A549 (cell line): Measurements from ENCODE around the gene SSC5D. TPM values are rescaled to one million over a fixed set of nuclear protein-coding genes. Genes with fewer than 3 reads are reported as not detected.

Experiments
- ATAC-seq, 2 experiments: fragments of 200-7000 bp in 1 of 2; fragments of >200 bp in 1 of 2; cut with Nextera tagmentation in 1 of 2; cut with Tn5 transposase in 1 of 2; 3 replicates each; pipeline versions ENCODE4 v1.8.0 to v1.9.1; 2018 to 2020; ENCODE audit warnings: mild to moderate bottlenecking in 1 of 2, moderate library complexity in 1 of 2
- CTCF ChIA-PET: fragments of 300-600 bp; sonication (Branson Sonifier 250); formaldehyde crosslinking; extraction: SDS; loops from one replicate; lab custom pipeline; 2021; ENCODE audit warnings: antibody characterized with exemption, inconsistent platforms; lab: Yijun Ruan, JAX
- POLR2A ChIA-PET: fragments of 350-600 bp; formaldehyde crosslinking; extraction: SDS; loops from one replicate; lab custom pipeline; 2021; ENCODE audit warnings: antibody characterized with exemption, inconsistent platforms; lab: Yijun Ruan, JAX
- DNase-seq, 2 experiments: peaks; one replicate each; pipeline versions ENCODE4 v3.0.0 to v3.0.0-alpha.2; 2011 to 2016; ENCODE audit warnings: low read depth in 1 of 2, low spot score in 1 of 2
- FAIRE-seq: peaks from 2 replicates; lab custom pipeline; 2011; peaks lifted over from hg19 to GRCh38; lab: Jason Lieb, UNC
- H3K27ac ChIP-seq, 2 experiments: fragments of >200 bp; sonication (Bioruptor Twin); formaldehyde crosslinking; 3 replicates each; pipeline ENCODE4 v1.5.1; 2016 to 2017
- H3K4me1 ChIP-seq: fragments of >200 bp; sonication (Bioruptor Twin); formaldehyde crosslinking; 3 replicates; pipeline ENCODE4 v1.6.1; 2016
- H3K4me2 ChIP-seq: fragments of >200 bp; sonication (Bioruptor Twin); formaldehyde crosslinking; 3 replicates; pipeline ENCODE4 v1.6.1; 2016
- H3K4me3 ChIP-seq: fragments of >200 bp; sonication (Bioruptor Twin); formaldehyde crosslinking; 3 replicates; pipeline ENCODE4 v1.5.1; 2016
- H3K9me3 ChIP-seq: fragments of >200 bp; sonication (Bioruptor Twin); formaldehyde crosslinking; 3 replicates; pipeline ENCODE4 v1.6.1; 2016
- CBX2 ChIP-seq: fragments of 200-600 bp; sonication (generic); IDR thresholded peaks from 2 replicates; pipeline ENCODE4 v1.6.1; 2016; ENCODE audit warnings: low read depth, mild to moderate bottlenecking, borderline replicate concordance
- CHD4 ChIP-seq: fragments of 200-600 bp; sonication (generic); IDR thresholded peaks from 2 replicates; pipeline ENCODE4 v1.6.1; 2016; ENCODE audit warnings: antibody characterized with exemption, mild to moderate bottlenecking, borderline replicate concordance
- EHF ChIP-seq: fragments of 250-450 bp; sonication (Bioruptor Pico); IDR thresholded peaks from 2 replicates; pipeline ENCODE4 v1.5.0; 2020; ENCODE audit warnings: mild to moderate bottlenecking
- ELK1 ChIP-seq: fragments of 150-350 bp; IDR thresholded peaks from 2 replicates; pipeline ENCODE4 v1.6.1; 2014; ENCODE audit warnings: low read depth, mild to moderate bottlenecking, low read length
- EP300 ChIP-seq, 2 experiments: fragments of >200 bp; sonication (Bioruptor Twin); formaldehyde crosslinking; IDR thresholded peaks; 2 replicates in 1 of 2; 3 replicates in 1 of 2; pipeline ENCODE4 v1.6.1; 2016 to 2017
- FOXS1 ChIP-seq: fragments of 250-450 bp; sonication (Bioruptor Pico); IDR thresholded peaks from 2 replicates; pipeline ENCODE4 v1.5.0; 2020; ENCODE audit warnings: mild to moderate bottlenecking, moderate library complexity
- GATA3 ChIP-seq: IDR thresholded peaks from 2 replicates; pipeline ENCODE4 v1.6.1; 2012; ENCODE audit warnings: borderline replicate concordance
- HOXA7 ChIP-seq: fragments of 250-450 bp; sonication (Bioruptor Pico); IDR thresholded peaks from 2 replicates; pipeline ENCODE4 v1.5.0; 2020; ENCODE audit warnings: mild to moderate bottlenecking, moderate library complexity
- HOXB13 ChIP-seq: fragments of 250-450 bp; sonication (Bioruptor Pico); IDR thresholded peaks from 2 replicates; pipeline ENCODE4 v1.5.0; 2020; ENCODE audit warnings: low read depth, mild to moderate bottlenecking, moderate library complexity
- HOXB5 ChIP-seq: fragments of 250-450 bp; sonication (Bioruptor Pico); IDR thresholded peaks from 2 replicates; pipeline ENCODE4 v1.5.0; 2020; ENCODE audit warnings: mild to moderate bottlenecking, moderate library complexity
- JUN ChIP-seq, 2 experiments: fragments of >200 bp; sonication (Bioruptor Twin); formaldehyde crosslinking; IDR thresholded peaks; 2 replicates in 1 of 2; 3 replicates in 1 of 2; pipeline ENCODE4 v1.6.1; 2016 to 2017
- JUNB ChIP-seq: fragments of >200 bp; sonication (Bioruptor Twin); formaldehyde crosslinking; IDR thresholded peaks from 2 replicates; pipeline ENCODE4 v1.6.1; 2016
- KDM1A ChIP-seq: fragments of 200-600 bp; sonication (generic); IDR thresholded peaks from 2 replicates; pipeline ENCODE4 v1.6.1; 2016; ENCODE audit warnings: low read depth, mild to moderate bottlenecking
- MAFK ChIP-seq: fragments of 450-650 bp; IDR thresholded peaks from 2 replicates; pipeline ENCODE4 v1.6.1; 2014; ENCODE audit not compliant: partially characterized antibody
- MAZ ChIP-seq: fragments of 150-350 bp; IDR thresholded peaks from 2 replicates; pipeline ENCODE4 v1.6.1; 2014; ENCODE audit warnings: antibody characterized with exemption, low read depth, low read length, borderline replicate concordance
- MYC ChIP-seq: IDR thresholded peaks from 2 replicates; pipeline ENCODE4 v1.6.1; 2012; ENCODE audit warnings: mild to moderate bottlenecking, inconsistent platforms, low read length, improper control_type of control experiment, borderline replicate concordance
- NFE2L2 ChIP-seq: fragments of 150-350 bp; conservative IDR thresholded peaks from 2 replicates; pipeline ENCODE4 v1.6.1; 2014; ENCODE audit warnings: low read length
- NPAS2 ChIP-seq: fragments of 250-450 bp; sonication (Bioruptor Pico); IDR thresholded peaks from 2 replicates; pipeline ENCODE4 v1.8.0; 2022; ENCODE audit warnings: mild to moderate bottlenecking, moderate library complexity, borderline replicate concordance
- PHF8 ChIP-seq: fragments of 200-600 bp; sonication (generic); IDR thresholded peaks from 2 replicates; pipeline ENCODE4 v1.6.1; 2016; ENCODE audit warnings: low read depth, mild to moderate bottlenecking, antibody characterized with exemption, moderate library complexity, borderline replicate concordance
- POLR2AphosphoS2 ChIP-seq: conservative IDR thresholded peaks from 2 replicates; pipeline ENCODE4 v1.6.1; 2012; ENCODE audit warnings: low read length, improper control_type of control experiment, inconsistent platforms
- RAD21 ChIP-seq, 2 experiments: fragments of >200 bp in 1 of 2; sonication (Bioruptor Twin) in 1 of 2; formaldehyde crosslinking in 1 of 2; IDR thresholded peaks in 1 of 2; conservative IDR thresholded peaks in 1 of 2; 2 replicates in 1 of 2; 3 replicates in 1 of 2; pipeline ENCODE4 v1.6.1; 2012 to 2018; ENCODE audit warnings: inconsistent platforms in 1 of 2
- RARB ChIP-seq: fragments of 250-450 bp; sonication (Bioruptor Pico); IDR thresholded peaks from 2 replicates; pipeline ENCODE4 v1.8.0; 2021; ENCODE audit warnings: mild to moderate bottlenecking, moderate library complexity
- RCOR1 ChIP-seq: fragments of 150-350 bp; IDR thresholded peaks from 2 replicates; pipeline ENCODE4 v1.6.1; 2014; ENCODE audit warnings: antibody characterized with exemption, low read length, low read depth
- SMC3 ChIP-seq: fragments of >200 bp; sonication (Bioruptor Twin); formaldehyde crosslinking; IDR thresholded peaks from 3 replicates; pipeline ENCODE4 v1.6.1; 2018; ENCODE audit warnings: inconsistent platforms
- SREBF2 ChIP-seq: fragments of 450-650 bp; IDR thresholded peaks from 2 replicates; pipeline ENCODE4 v1.6.1; 2014; ENCODE audit warnings: mild to moderate bottlenecking, moderate library complexity
- TFCP2L1 ChIP-seq: fragments of 250-450 bp; sonication (Bioruptor Pico); IDR thresholded peaks from 2 replicates; pipeline ENCODE4 v1.5.0; 2021; ENCODE audit warnings: mild to moderate bottlenecking
- TP53 ChIP-seq: fragments of 250-450 bp; sonication (Bioruptor Pico); IDR thresholded peaks from 2 replicates; pipeline ENCODE4 v1.5.0; 2021; ENCODE audit warnings: mild to moderate bottlenecking, moderate library complexity
- ZSCAN20 ChIP-seq: fragments of 250-450 bp; sonication (Bioruptor Pico); IDR thresholded peaks from 2 replicates; pipeline ENCODE4 v1.8.0; 2022; ENCODE audit warnings: mild to moderate bottlenecking, moderate library complexity
- WGBS: methylation state at CpG from one replicate; pipeline ENCODE4 v1.1.6; 2017; ENCODE audit errors: missing lambda C conversion rate; 5-methylcytosine and 5-hydroxymethylcytosine counted together
- polyA plus RNA-seq, 4 experiments: library from polyadenylated mRNA; depleted of rRNA in 3 of 4; stranded (reverse); fragments of >200 nt; fragmentation: RNase III in 1 of 4; extraction: RNeasy Plus Mini Kit Qiagen cat#74134 plus additional on column Dnase treatment in 1 of 4; gene quantifications; 2 replicates in 3 of 4; 3 replicates in 1 of 4; pipeline ENCODE4 v1.2.3, GENCODE V29; 2011 to 2017
- TF ChIP-seq, protein P1 (sequence below): fragments of >200 bp; sonication (Bioruptor Twin); formaldehyde crosslinking; IDR thresholded peaks from 2 replicates; pipeline ENCODE4 v1.6.1; 2016
- TF ChIP-seq, protein P2 (sequence below): IDR thresholded peaks from 2 replicates; pipeline ENCODE4 v1.6.1; 2012

The SSC5D gene
- polyA plus RNA-seq, 2 of the 4 experiments (the other 2 are of a cell fraction) = 0.22 to 1.5 TPM

DNA sequence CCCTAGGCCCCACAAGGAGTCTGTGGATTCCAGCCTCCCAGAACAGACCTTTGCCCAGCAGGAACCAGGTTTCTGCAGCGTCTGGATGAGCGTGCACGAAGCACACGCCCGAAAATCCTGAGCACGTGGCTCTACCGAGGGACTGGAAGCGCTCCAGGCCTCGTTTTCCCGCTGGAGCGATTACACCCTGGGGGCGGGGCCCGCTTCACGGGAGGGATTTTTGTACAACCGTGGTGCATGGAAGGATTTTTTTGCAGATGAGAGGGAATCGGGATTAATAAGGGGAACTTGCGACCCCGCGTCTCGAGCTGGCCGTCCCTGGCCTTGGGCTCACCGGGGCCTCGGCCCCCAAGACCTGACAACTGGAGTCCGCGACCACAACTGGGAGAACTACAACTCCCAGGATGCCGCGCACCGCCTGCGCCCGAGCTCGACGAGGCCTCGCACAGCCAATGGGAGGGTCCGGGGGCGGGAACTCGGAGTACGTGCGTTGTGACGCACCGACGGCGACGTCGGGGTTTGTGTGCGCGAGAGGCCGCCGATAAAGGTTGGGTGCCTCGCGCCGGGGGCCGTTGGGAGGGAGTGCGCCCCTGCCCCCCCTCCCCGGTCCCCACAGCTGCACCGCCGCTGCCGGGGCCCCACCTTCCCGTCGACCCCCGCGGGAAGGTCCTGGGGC, 12.0 kb upstream of the SSC5D start, which contains the start of gene ZNF628 (continued):
- peak; percentile 80; the same call in 1 of the 2 replicates for TF ChIP-seq TFCP2L1
- no peak for TF ChIP-seq HOXA7 (CRISPR knock-in tag)
- TF ChIP-seq, protein P1, sequence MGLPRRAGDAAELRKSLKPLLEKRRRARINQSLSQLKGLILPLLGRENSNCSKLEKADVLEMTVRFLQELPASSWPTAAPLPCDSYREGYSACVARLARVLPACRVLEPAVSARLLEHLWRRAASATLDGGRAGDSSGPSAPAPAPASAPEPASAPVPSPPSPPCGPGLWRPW = no peak
- no peak for TF ChIP-seq EP300 (IDR thresholded peaks at IDR 0.05)
- no peak for TF ChIP-seq CBX2
- TF ChIP-seq SREBF2 = no peak
- peak; percentile 98 for TF ChIP-seq HOXB13 (CRISPR knock-in tag)
- TF ChIP-seq RCOR1 = no peak
- no peak for TF ChIP-seq ELK1
- peak; percentile 96 for TF ChIP-seq TP53 (CRISPR knock-in tag)
- TF ChIP-seq HOXB5 (CRISPR knock-in tag) = peak; percentile 97
- TF ChIP-seq MAFK = peak; percentile 26
- peak; percentile 93 for TF ChIP-seq MYC
- TF ChIP-seq SMC3 = no peak
- TF ChIP-seq JUN (IDR thresholded peaks at IDR 0.05) = peak; percentile 28 to 88; a peak in 4 of 5 replicates
- no peak for TF ChIP-seq RAD21 (conservative IDR thresholded peaks at IDR 0.05 in 1 of 2, IDR thresholded peaks at IDR 0.05 in 1 of 2)
- no peak; the same call in 1 of the 2 replicates for TF ChIP-seq GATA3
- peak; percentile 96 for TF ChIP-seq EHF (CRISPR knock-in tag)
- peak; percentile 70; the same call in 1 of the 2 replicates for TF ChIP-seq RARB (CRISPR knock-in tag)
- peak; percentile 73 for TF ChIP-seq PHF8
- TF ChIP-seq MAZ = 0 out of 2 replicates have a peak, but pooled peaks have one; percentile 23
- peak; percentile 84 for TF ChIP-seq NPAS2 (CRISPR knock-in tag)
- TF ChIP-seq NFE2L2 = no peak
- TF ChIP-seq, protein P2, sequence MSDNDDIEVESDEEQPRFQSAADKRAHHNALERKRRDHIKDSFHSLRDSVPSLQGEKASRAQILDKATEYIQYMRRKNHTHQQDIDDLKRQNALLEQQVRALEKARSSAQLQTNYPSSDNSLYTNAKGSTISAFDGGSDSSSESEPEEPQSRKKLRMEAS = peak; percentile 100
- TF ChIP-seq ZSCAN20 (CRISPR knock-in tag) = peak; percentile 84
- peak; percentile 90 for TF ChIP-seq FOXS1 (CRISPR knock-in tag)
- no peak for TF ChIP-seq POLR2AphosphoS2
- TF ChIP-seq CHD4 = no peak
- no peak for TF ChIP-seq JUNB
- TF ChIP-seq KDM1A = no peak

DNA sequence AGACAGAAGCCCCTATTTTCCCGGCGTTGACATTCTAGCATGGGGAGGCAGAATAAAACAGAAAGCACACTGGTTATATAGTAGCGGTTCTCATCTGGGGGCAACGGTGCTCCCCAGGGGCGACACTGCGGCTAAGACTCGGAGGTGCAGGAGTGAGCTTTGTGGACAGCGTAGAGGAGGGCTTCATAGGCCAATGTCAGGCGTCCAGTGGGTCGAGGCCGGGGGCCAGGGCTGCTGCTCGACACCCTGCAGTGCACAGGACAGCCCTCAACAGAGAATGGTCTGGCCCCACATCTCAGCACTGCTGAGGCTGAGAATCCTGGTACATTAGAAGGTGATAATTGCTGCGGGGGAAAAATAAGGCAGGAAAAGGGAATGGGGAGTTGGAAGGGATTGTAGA, 10.3 kb upstream of the SSC5D start:
- TF ChIP-seq TP53 (CRISPR knock-in tag) = 0 out of 2 replicates have a peak, but pooled peaks have one; percentile 23
- no peak for TF ChIP-seq JUN (IDR thresholded peaks at IDR 0.05)
- 84% methylated on average over 13 of the region's 13 CpGs for WGBS
- H3K4me3 ChIP-seq = peak overlapping the region; percentile 56
- FAIRE-seq = no peak
- ATAC-seq = no peak
- peak overlapping the region; percentile 84 for H3K4me2 ChIP-seq
- CTCF ChIA-PET = interaction anchor here (2.0 to 8.2 kb wide), 6 partner anchors 9 to 154 kb away, joined by 5 to 89 read pairs (median 32); partner anchors contain the start of genes C19orf85, NAT14, SSC5D and ZNF865
- no peaks in the 10 kb centered on the region for H3K9me3 ChIP-seq
- H3K4me1 ChIP-seq = peaks cover 26% of the 10 kb centered on the region
- H3K27ac ChIP-seq = peak overlapping the region; percentile 84 to 92; a peak in 3 of 6 replicates
- DNase-seq = no peak
- POLR2A ChIA-PET = no interaction called here
